Measurements from ENCODE around the gene RELCH.
"Not testable (repeated sequence)": the region's sequence is repeated elsewhere in the genome, so short reads cannot be mapped to it uniquely, and the experiment has no call there.

Gene RELCH, protein sequence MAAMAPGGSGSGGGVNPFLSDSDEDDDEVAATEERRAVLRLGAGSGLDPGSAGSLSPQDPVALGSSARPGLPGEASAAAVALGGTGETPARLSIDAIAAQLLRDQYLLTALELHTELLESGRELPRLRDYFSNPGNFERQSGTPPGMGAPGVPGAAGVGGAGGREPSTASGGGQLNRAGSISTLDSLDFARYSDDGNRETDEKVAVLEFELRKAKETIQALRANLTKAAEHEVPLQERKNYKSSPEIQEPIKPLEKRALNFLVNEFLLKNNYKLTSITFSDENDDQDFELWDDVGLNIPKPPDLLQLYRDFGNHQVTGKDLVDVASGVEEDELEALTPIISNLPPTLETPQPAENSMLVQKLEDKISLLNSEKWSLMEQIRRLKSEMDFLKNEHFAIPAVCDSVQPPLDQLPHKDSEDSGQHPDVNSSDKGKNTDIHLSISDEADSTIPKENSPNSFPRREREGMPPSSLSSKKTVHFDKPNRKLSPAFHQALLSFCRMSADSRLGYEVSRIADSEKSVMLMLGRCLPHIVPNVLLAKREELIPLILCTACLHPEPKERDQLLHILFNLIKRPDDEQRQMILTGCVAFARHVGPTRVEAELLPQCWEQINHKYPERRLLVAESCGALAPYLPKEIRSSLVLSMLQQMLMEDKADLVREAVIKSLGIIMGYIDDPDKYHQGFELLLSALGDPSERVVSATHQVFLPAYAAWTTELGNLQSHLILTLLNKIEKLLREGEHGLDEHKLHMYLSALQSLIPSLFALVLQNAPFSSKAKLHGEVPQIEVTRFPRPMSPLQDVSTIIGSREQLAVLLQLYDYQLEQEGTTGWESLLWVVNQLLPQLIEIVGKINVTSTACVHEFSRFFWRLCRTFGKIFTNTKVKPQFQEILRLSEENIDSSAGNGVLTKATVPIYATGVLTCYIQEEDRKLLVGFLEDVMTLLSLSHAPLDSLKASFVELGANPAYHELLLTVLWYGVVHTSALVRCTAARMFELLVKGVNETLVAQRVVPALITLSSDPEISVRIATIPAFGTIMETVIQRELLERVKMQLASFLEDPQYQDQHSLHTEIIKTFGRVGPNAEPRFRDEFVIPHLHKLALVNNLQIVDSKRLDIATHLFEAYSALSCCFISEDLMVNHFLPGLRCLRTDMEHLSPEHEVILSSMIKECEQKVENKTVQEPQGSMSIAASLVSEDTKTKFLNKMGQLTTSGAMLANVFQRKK

GRCh38 chr18:62186774-62187542 is at the start of gene RELCH, which contains the start of gene PIGN:
Gene RELCH (plus strand): TSS chr18:62187255. CDS start chr18:62187506, 251 bp downstream.
Gene PIGN (minus strand): TSS chr18:62187056. CDS start chr18:62161353, 25,703 bp downstream.
- peak; percentile 99 for DNase-seq

- DNase-seq = no peak
Measured at GRCh38 chr18:62138461-62139235, 48.4 kb upstream of the RELCH start.

DNA sequence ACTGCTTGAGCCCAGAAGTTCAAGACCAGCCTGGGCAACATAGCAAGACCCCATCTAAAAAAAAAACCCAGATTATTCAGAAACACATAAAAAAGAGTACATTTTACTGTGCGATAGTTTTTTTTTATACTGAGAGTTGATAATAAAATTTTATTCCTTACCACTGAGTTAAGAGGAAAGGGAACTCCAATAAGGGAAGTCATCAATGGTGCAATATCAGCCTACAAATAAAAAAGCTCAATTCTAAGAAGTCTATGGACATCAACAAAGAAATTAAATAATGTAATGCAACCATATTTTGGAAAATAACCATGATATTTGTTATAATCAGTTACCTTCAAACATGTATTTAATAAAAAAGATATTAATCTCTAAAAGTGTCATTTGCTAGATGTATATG is 46.8 kb upstream of the RELCH start:
- DNase-seq = no peak

DNA sequence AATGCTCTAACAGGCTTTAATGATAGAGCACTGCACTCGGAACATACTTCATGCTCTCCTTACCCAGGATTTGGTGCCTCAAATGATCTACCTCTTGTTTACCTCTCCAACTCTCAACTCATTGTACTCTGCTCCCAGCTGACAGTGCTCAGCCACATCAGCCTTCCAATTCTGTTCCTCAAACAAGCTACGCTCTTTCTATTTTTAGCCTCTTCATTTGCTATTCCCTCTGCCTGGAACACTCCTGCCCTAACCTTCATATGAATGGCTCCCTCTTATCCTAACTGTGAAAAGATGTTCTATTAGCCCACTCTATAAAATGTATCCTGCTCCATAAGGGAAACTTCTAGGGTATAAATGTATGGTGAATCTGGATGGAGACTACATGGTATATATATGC is 42.7 kb upstream of the RELCH start:
- no peak for DNase-seq

DNA sequence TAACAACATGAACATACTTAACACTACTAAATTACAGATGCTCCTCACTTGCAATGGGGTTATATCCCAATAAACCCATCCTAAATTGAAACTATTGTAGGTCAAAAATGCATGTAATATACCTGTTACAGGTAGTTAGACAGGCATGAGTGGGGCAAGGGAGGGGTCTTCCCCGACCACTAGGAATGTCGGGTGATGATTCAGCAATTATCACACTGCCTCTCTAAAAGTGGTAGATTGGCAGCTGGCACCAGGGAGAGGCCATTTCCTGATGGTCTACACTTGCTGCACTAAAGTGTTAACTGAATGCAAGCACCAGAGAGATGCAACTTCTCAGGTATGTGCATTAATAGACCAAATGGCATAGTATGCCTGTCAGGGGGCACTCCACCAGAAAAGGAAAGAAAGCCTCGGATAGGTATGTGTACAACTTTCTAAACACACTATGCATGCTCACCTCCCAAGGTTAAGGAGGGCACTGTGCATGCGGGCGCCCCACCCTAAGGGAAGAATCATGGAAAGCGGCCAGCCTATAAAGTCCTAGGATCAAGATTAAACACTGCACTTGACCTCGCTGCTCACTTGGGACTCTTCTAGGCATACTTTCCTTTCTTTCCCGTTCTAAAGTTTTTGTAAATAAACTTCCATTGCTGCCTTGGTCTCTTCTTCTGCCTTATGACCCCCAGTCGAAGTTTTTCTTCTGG is 35.8 kb upstream of the RELCH start:
- no peak for DNase-seq

DNA sequence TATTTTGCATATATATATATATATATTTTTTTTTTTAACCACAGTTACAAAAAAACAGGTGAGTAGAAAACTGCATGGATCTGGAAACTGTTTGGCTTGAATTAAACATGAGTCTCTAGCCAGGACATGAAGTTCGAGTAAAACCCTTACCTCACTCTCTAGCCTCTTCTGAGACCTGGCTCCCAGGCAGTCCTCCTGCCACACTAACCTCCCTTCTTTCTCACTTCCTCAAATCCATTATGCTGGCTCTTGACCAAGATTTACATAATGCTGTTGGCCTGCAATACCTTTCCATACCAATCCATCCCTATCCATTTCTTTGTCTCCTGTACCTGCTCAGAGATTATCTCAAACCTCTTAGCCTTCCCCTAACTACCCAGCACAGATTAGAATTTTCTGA is 34.2 kb upstream of the RELCH start:
- DNase-seq = no peak

GRCh38 chr18:62157843-62158242 is 29.2 kb upstream of the RELCH start:
- DNase-seq = no peak

DNA sequence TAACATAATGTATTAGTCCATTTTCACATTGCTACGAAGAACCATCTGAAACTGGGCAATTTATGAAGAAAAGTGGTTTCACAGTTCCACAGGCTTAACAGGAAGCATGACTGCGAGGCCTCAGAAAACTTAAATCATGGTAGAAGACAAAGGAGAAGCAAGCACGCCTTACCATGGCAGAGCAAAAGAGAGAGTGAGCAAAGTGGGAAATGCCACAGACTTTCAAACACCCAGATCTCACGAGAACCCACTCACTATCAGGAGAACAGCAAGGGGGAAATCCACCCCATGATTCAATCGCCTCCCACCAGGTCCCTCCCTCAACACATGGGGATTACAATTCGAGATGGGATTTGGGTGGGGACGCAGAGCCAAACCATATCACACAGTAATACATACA is 22.7 kb upstream of the RELCH start:
- DNase-seq = no peak

GRCh38 chr18:62164855-62165487 is 22.1 kb upstream of the RELCH start:
- DNase-seq = no peak

DNA sequence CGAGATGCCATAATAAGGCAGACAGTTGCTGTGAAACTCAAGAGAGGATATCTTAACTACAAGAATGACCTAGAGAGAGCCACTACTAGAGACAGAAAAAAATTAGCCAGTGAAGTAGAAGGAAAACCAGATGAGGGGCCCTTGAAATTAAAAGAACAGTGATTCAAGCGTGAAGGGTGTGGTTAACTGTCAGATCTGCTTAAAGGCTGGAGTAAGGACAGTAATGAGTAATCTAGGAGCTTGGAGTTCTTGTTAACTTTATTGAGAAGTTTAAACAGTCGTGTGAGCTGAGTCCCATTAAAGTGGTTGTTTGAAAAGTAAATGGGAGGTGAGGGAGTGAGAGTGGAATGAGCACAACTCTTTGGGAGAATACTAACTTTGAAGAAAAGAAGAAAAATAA is 21.5 kb upstream of the RELCH start:
- DNase-seq = no peak

DNA sequence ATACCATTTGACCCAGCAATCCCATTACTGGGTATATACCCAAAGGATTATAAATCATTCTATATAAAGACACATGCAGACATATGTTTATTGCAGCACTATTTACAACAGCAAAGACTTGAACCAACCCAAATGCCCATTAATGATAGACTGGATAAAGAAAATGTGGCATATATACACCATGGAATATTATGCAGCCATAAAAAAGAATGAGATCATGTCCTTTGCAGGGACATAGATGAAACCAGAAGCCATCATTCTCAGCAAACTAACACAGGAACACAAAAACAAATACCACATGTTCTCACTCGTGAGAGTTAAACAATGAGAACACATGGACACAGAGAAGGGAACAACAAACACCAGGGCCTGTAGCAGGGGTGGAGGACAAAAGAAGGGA is 20.5 kb upstream of the RELCH start:
- not testable (repeated sequence) for DNase-seq

DNA sequence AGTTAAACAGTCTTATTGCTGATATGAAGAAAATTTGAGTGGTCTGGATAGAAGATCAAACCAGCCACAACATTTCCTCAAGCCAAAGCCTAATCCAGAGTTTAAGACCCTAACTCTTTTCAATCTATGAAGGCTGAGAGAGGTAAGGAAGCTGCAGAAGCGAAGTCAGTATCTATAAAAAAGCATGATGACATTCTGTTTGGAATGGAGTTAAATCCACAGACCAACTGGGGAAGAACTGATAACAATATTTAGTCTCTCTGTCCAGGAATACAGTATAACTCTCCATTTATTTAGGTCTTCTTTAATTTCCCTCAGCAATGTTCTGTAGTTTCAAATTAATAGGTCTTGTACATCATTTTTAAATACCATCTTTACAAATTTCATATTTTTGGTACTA is 16.2 kb upstream of the RELCH start:
- no peak for DNase-seq

- no peak for DNase-seq
Measured at GRCh38 chr18:62172298-62172697, 14.8 kb upstream of the RELCH start.

- no peak for DNase-seq
Measured at GRCh38 chr18:62175521-62175920, 11.5 kb upstream of the RELCH start.

GRCh38 chr18:62177271-62177670 is 9.8 kb upstream of the RELCH start:
- no peak for DNase-seq

GRCh38 chr18:62179213-62179612 is 7.8 kb upstream of the RELCH start:
- DNase-seq = no peak

GRCh38 chr18:62182220-62182619 is 4.8 kb upstream of the RELCH start:
- no peak for DNase-seq

- peak; percentile 85 for DNase-seq
Measured at GRCh38 chr18:62183578-62184195, 3.4 kb upstream of the RELCH start.

DNA sequence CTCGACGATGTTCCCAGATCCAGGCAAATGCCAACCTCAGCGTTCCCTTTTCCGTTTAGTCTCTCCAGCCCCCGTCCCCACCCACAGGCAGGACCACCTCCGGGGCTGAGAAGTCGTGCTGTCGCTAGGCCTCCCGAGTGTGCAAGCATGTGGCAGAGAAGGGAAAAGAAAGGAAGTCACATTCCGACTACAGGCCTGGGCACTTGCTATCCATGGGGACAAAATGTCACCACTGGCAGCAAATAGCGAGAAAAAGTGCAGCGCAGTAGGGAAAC is 619 bp upstream of the RELCH start:
- DNase-seq = no peak

Measured in eye (tissue), 1 donor.